Fibroblast of lung (primary cell): Measurements from ENCODE around the gene ASCC3. TPM values are rescaled to one million over a fixed set of nuclear protein-coding genes. Genes with fewer than 3 reads are reported as not detected.
A peak's percentile ranks its signal among the peaks of the same experiment; 100 is the strongest.

Experiments used
- DNase-seq, 2 donors: peaks; one replicate each; pipeline versions ENCODE4 v3.0.0 to v3.0.0-alpha.2; 2010; ENCODE audit warnings: low read depth in 2 of 2
- H2AFZ ChIP-seq: 2 replicates; pipeline ENCODE4 v1.5.1; 2012; ENCODE audit warnings: low read length, control low read depth, inconsistent platforms
- H3K27ac ChIP-seq: 2 replicates; pipeline ENCODE4 v1.5.1; 2011; ENCODE audit warnings: low read length, control low read depth; ENCODE audit not compliant: insufficient read depth
- H3K27me3 ChIP-seq: 2 replicates; pipeline ENCODE4 v1.5.1; 2011; ENCODE audit warnings: mild to moderate bottlenecking, low read length; ENCODE audit not compliant: control insufficient read depth, insufficient read depth
- H3K36me3 ChIP-seq: 2 replicates; pipeline ENCODE4 v1.5.1; 2011; ENCODE audit warnings: low read length; ENCODE audit not compliant: control insufficient read depth, insufficient read depth
- H3K4me1 ChIP-seq: 2 replicates; pipeline ENCODE4 v1.5.1; 2011; ENCODE audit warnings: low read length; ENCODE audit not compliant: control insufficient read depth, insufficient read depth; ENCODE audit errors: extremely low read depth
- H3K4me2 ChIP-seq: 2 replicates; pipeline ENCODE4 v1.5.1; 2011; ENCODE audit warnings: low read length, control low read depth; ENCODE audit not compliant: insufficient read depth; ENCODE audit errors: extremely low read depth
- H3K4me3 ChIP-seq, 4 experiments: fragments of 200-600 bp in 1 of 4; sonication (generic) in 1 of 4; replicated peaks in 1 of 4; 2 replicates each; pipeline ENCODE4 v1.5.1; 2011 to 2016; ENCODE audit warnings: low read length in 4 of 4, low read depth in 3 of 4, mild to moderate bottlenecking in 3 of 4, control low read depth in 2 of 4, inconsistent platforms in 1 of 4, mixed read lengths in 1 of 4; ENCODE audit not compliant: insufficient read depth in 1 of 4; ENCODE audit errors: control extremely low read depth in 1 of 4
- H3K79me2 ChIP-seq: 2 replicates; pipeline ENCODE4 v1.5.1; 2012; ENCODE audit warnings: mild to moderate bottlenecking, low read length, inconsistent platforms; ENCODE audit not compliant: control insufficient read depth, insufficient read depth
- H3K9ac ChIP-seq: 2 replicates; pipeline ENCODE4 v1.5.1; 2011; ENCODE audit warnings: mild to moderate bottlenecking, low read length, control low read depth; ENCODE audit not compliant: insufficient read depth
- H3K9me3 ChIP-seq: 2 replicates; pipeline ENCODE4 v1.5.1; 2012; ENCODE audit warnings: low read depth, low read length; ENCODE audit not compliant: control insufficient read depth, insufficient read depth
- H4K20me1 ChIP-seq: 2 replicates; pipeline ENCODE4 v1.5.1; 2011; ENCODE audit warnings: low read length; ENCODE audit not compliant: control insufficient read depth, insufficient read depth; ENCODE audit errors: extremely low read depth
- CTCF ChIP-seq, 2 donors: IDR thresholded peaks in 1 of 2; conservative IDR thresholded peaks in 1 of 2; 1 replicate in 1 of 2; 2 replicates in 1 of 2; pipeline ENCODE4 v1.5.1; 2011 to 2012; ENCODE audit warnings: low read length in 2 of 2, control low read depth in 1 of 2, inconsistent platforms in 1 of 2, low read depth in 1 of 2, mild to moderate bottlenecking in 1 of 2
- EZH2 ChIP-seq: IDR thresholded peaks from 2 replicates; pipeline ENCODE4 v1.5.1; 2012; ENCODE audit warnings: low read length, control low read depth, mild to moderate bottlenecking; ENCODE audit errors: missing control alignments
- polyA plus RNA-seq, 2 donors: library from polyadenylated mRNA; depleted of rRNA in 1 of 2; stranded (reverse) in 1 of 2; unstranded in 1 of 2; fragments of >200 nt; gene quantifications; 2 replicates each; pipeline ENCODE4 v1.2.1, GENCODE V29; 2011 to 2012; ENCODE audit warnings: missing spikeins in 1 of 2
- total RNA-seq: library from RNA; depleted of rRNA; stranded (reverse); fragments of >200 nt; gene quantifications from 2 replicates; pipeline ENCODE4 v1.2.1, GENCODE V29; 2014

The ASCC3 gene
- total and polyA plus RNA-seq, 2 donors (not counting 1 experiment from before 2014, with no cell fraction given), result 36.2 to 75.3 TPM

- TF ChIP-seq EZH2 (no peak), CTCF (conservative IDR thresholded peaks at IDR 0.05 in 1 of 2, IDR thresholded peaks at IDR 0.05 in 1 of 2; ENCODE audit: low read depth in 1 of 2, low read length in 2 of 2) (peak; percentile 27 to 46)
- no peak overlapping the region for H3K4me2 ChIP-seq
- H3K36me3 ChIP-seq, result no peaks in the 10 kb centered on the region
- H3K4me3 ChIP-seq, result no peak overlapping the region
- no peaks in the 10 kb centered on the region for H3K79me2 ChIP-seq
- H3K4me1 ChIP-seq, result no peaks in the 10 kb centered on the region
- H4K20me1 ChIP-seq, result no peaks in the 10 kb centered on the region
- H3K27me3 ChIP-seq, result no peaks in the 10 kb centered on the region
- H2AFZ ChIP-seq, result no peak overlapping the region
- H3K9me3 ChIP-seq, result no peaks in the 10 kb centered on the region
- no peak overlapping the region for H3K27ac ChIP-seq
- DNase-seq, result peak; percentile 54 to 57
- H3K9ac ChIP-seq, result no peak overlapping the region
Observed at GRCh38 chr6:100573166-100573565, 308.0 kb downstream of the ASCC3 start.

GRCh38 chr6:100568255-100568654 lies 312.9 kb downstream of the ASCC3 start:
- no peak overlapping the region for H3K9ac ChIP-seq
- H2AFZ ChIP-seq, result no peak overlapping the region
- DNase-seq, result peak in 1 of 2 donors; percentile 23
- no peaks in the 10 kb centered on the region for H4K20me1 ChIP-seq
- H3K27ac ChIP-seq, result no peak overlapping the region
- no peaks in the 10 kb centered on the region for H3K79me2 ChIP-seq
- TF ChIP-seq CTCF (conservative IDR thresholded peaks at IDR 0.05 in 1 of 2, IDR thresholded peaks at IDR 0.05 in 1 of 2; ENCODE audit: low read depth in 1 of 2, low read length in 2 of 2) (no peak), EZH2 (no peak)
- H3K4me1 ChIP-seq, result no peaks in the 10 kb centered on the region
- no peak overlapping the region for H3K4me3 ChIP-seq
- no peak overlapping the region for H3K4me2 ChIP-seq
- H3K36me3 ChIP-seq, result no peaks in the 10 kb centered on the region
- H3K9me3 ChIP-seq, result no peaks in the 10 kb centered on the region
- H3K27me3 ChIP-seq, result no peaks in the 10 kb centered on the region

- Histone ChIP-seq H3K9ac (no peak overlapping the region), H3K4me3 (no peak overlapping the region), H3K36me3 (no peaks in the 10 kb centered on the region), H2AFZ (no peak overlapping the region), H3K4me1 (no peaks in the 10 kb centered on the region), H3K27ac (no peak overlapping the region), H3K27me3 (no peaks in the 10 kb centered on the region), H3K9me3 (no peaks in the 10 kb centered on the region), H3K4me2 (no peak overlapping the region), H4K20me1 (no peaks in the 10 kb centered on the region), H3K79me2 (no peaks in the 10 kb centered on the region)
- TF ChIP-seq EZH2, result no peak
- no peak for TF ChIP-seq CTCF (conservative IDR thresholded peaks at IDR 0.05 in 1 of 2, IDR thresholded peaks at IDR 0.05 in 1 of 2; ENCODE audit: low read depth in 1 of 2, low read length in 2 of 2)
- DNase-seq, result no peak
Observed at GRCh38 chr6:100566563-100566962, 314.6 kb downstream of the ASCC3 start.
